GM23338 (cell line): ENCODE measurements around the gene SLF2. TPM values are rescaled to one million over a fixed set of nuclear protein-coding genes. Genes with fewer than 3 reads are reported as not detected.

Source experiments
- ATAC-seq: fragments of 200-7000 bp; cut with Tn5 transposase; 3 replicates; pipeline ENCODE4 v1.9.1; 2020
- DNase-seq: peaks from one replicate; pipeline ENCODE4 v3.0.0-alpha.2; 2015; ENCODE audit warnings: low spot score
- H2AFZ ChIP-seq: fragments of 200-600 bp; sonication (generic); 2 replicates; pipeline ENCODE4 v1.8.0; 2016; ENCODE audit warnings: antibody characterized with exemption, mild to moderate bottlenecking, moderate library complexity
- H3F3A ChIP-seq: fragments of 200-600 bp; sonication (generic); replicated peaks from 2 replicates; pipeline ENCODE4 v1.8.0; 2017; ENCODE audit warnings: antibody characterized with exemption, mixed run types, low read depth
- H3K27ac ChIP-seq: fragments of 200-600 bp; sonication (generic); 2 replicates; pipeline ENCODE4 v1.6.1; 2016; ENCODE audit warnings: low read depth
- H3K27me3 ChIP-seq: fragments of 200-600 bp; sonication (generic); 2 replicates; pipeline ENCODE4 v1.8.0; 2016; ENCODE audit warnings: mild to moderate bottlenecking, mixed run types, moderate library complexity; ENCODE audit not compliant: insufficient read depth
- H3K36me3 ChIP-seq: fragments of 200-600 bp; sonication (generic); 2 replicates; pipeline ENCODE4 v1.8.0; 2016; ENCODE audit warnings: mild to moderate bottlenecking; ENCODE audit not compliant: insufficient read depth
- H3K4me1 ChIP-seq: fragments of 200-600 bp; sonication (generic); 2 replicates; pipeline ENCODE4 v1.8.0; 2016; ENCODE audit warnings: mild to moderate bottlenecking, moderate library complexity; ENCODE audit not compliant: insufficient read depth
- H3K4me2 ChIP-seq: fragments of 200-600 bp; sonication (generic); 2 replicates; pipeline ENCODE4 v1.7.1; 2017; ENCODE audit warnings: mixed run types
- H3K4me3 ChIP-seq: fragments of 200-600 bp; sonication (generic); 2 replicates; pipeline ENCODE4 v1.6.1; 2016; ENCODE audit warnings: mixed run types
- H3K79me2 ChIP-seq: fragments of 200-600 bp; sonication (generic); replicated peaks from 2 replicates; pipeline ENCODE4 v1.8.0; 2017; ENCODE audit warnings: mild to moderate bottlenecking; ENCODE audit not compliant: insufficient read depth
- H3K9me2 ChIP-seq: fragments of 200-600 bp; sonication (generic); 2 replicates; pipeline ENCODE4 v1.8.0; 2017; ENCODE audit not compliant: insufficient read depth
- H4K20me1 ChIP-seq: fragments of 200-600 bp; sonication (generic); replicated peaks from 2 replicates; pipeline ENCODE4 v1.8.0; 2017; ENCODE audit warnings: mild to moderate bottlenecking; ENCODE audit not compliant: insufficient read depth
- H3K27ac Mint-ChIP-seq: 2 replicates; pipeline ENCODE4 v1.8.0; 2020; ENCODE audit warnings: inconsistent platforms, mild to moderate bottlenecking, moderate library complexity, mixed read lengths
- H3K27me3 Mint-ChIP-seq: 3 replicates; pipeline ENCODE4 v1.8.0; 2022; ENCODE audit warnings: low read depth, mild to moderate bottlenecking, moderate library complexity, mixed read lengths, inconsistent platforms; ENCODE audit not compliant: insufficient read depth, poor library complexity
- H3K36me3 Mint-ChIP-seq: 3 replicates; pipeline ENCODE4 v1.8.0; 2021; ENCODE audit warnings: low read depth, mild to moderate bottlenecking, inconsistent platforms, moderate library complexity, mixed read lengths
- H3K4me1 Mint-ChIP-seq: 3 replicates; pipeline ENCODE4 v1.8.0; 2020; ENCODE audit warnings: mild to moderate bottlenecking, inconsistent platforms, mixed read lengths
- H3K4me3 Mint-ChIP-seq: 3 replicates; pipeline ENCODE4 v1.8.0; 2021; ENCODE audit warnings: moderate library complexity, mild to moderate bottlenecking, inconsistent platforms, mixed read lengths
- H3K9me3 Mint-ChIP-seq: 3 replicates; pipeline ENCODE4 v1.8.0; 2020; ENCODE audit warnings: moderate library complexity, mild to moderate bottlenecking, inconsistent platforms, mixed read lengths
- CREB1 ChIP-seq: fragments of 250-450 bp; sonication (Bioruptor Pico); IDR thresholded peaks from 2 replicates; pipeline ENCODE4 v1.5.0; 2020; ENCODE audit warnings: low read depth, mild to moderate bottlenecking, moderate library complexity
- CTCF ChIP-seq, 2 experiments: fragments of 200-600 bp in 1 of 2; sonication (generic) in 1 of 2; conservative IDR thresholded peaks; 2 replicates each; pipeline versions ENCODE4 v1.5.1 to v1.6.1; 2016 to 2017; ENCODE audit warnings: antibody characterized with exemption in 2 of 2, low read depth in 2 of 2, mild to moderate bottlenecking in 2 of 2, moderate library complexity in 1 of 2
- EZH2 ChIP-seq: fragments of 200-600 bp; sonication (generic); IDR thresholded peaks from one replicate; pipeline ENCODE4 v1.8.0; 2017; ENCODE audit warnings: antibody characterized with exemption, mild to moderate bottlenecking, low read depth; ENCODE audit not compliant: unreplicated experiment
- EZH2phosphoT487 ChIP-seq: fragments of 200-600 bp; sonication (generic); IDR thresholded peaks from one replicate; pipeline ENCODE4 v1.8.1; 2018; ENCODE audit warnings: antibody characterized with exemption; ENCODE audit not compliant: unreplicated experiment
- JUNB ChIP-seq: IDR thresholded peaks from one replicate; pipeline ENCODE4 v1.6.1; 2016; ENCODE audit warnings: antibody characterized with exemption; ENCODE audit not compliant: unreplicated experiment
- NANOG ChIP-seq: IDR thresholded peaks from 2 replicates; pipeline ENCODE4 v1.6.1; 2016; ENCODE audit warnings: antibody characterized with exemption, borderline replicate concordance
- POLR2AphosphoS5 ChIP-seq: IDR thresholded peaks from 2 replicates; pipeline ENCODE4 v1.6.1; 2016; ENCODE audit warnings: antibody characterized with exemption, low read depth
- STAT1 ChIP-seq: IDR thresholded peaks from one replicate; pipeline ENCODE4 v1.6.1; 2016; ENCODE audit warnings: antibody characterized with exemption; ENCODE audit not compliant: unreplicated experiment
- ZNF114 ChIP-seq: fragments of 250-450 bp; sonication (Bioruptor Pico); IDR thresholded peaks from 2 replicates; pipeline ENCODE4 v1.5.0; 2020; ENCODE audit warnings: mild to moderate bottlenecking, moderate library complexity
- ZNF331 ChIP-seq: fragments of 250-450 bp; sonication (Bioruptor Pico); IDR thresholded peaks from 2 replicates; pipeline ENCODE4 v1.5.0; 2020; ENCODE audit warnings: low read depth, mild to moderate bottlenecking, moderate library complexity
- polyA plus RNA-seq: library from polyadenylated mRNA; unstranded; fragments of >200 nt; fragmentation: Nextera tagmentation; extraction: Ambion mirVana; gene quantifications from 2 replicates; pipeline ENCODE4 v1.2.1, GENCODE V29; 2016
- total RNA-seq: library from RNA; depleted of rRNA; stranded (reverse); fragments of >200 nt; shearing (Covaris generic); gene quantifications from 2 replicates; pipeline ENCODE4 v1.2.3, GENCODE V29; 2014
- TF ChIP-seq, protein P1 (sequence below): IDR thresholded peaks from one replicate; pipeline ENCODE4 v1.6.1; 2018; ENCODE audit warnings: antibody characterized with exemption; ENCODE audit not compliant: unreplicated experiment
- TF ChIP-seq, protein P2 (sequence below): IDR thresholded peaks from 2 replicates; pipeline ENCODE4 v1.6.1; 2016; ENCODE audit warnings: antibody characterized with exemption

SLF2 gene
- total and polyA plus RNA-seq, 2 experiments from 2014 or later = 13.6 to 22.1 TPM

GRCh38 chr10:100907773-100908363 is 4.9 kb upstream of the SLF2 start:
- no peak for TF ChIP-seq EZH2phosphoT487
- TF ChIP-seq POLR2AphosphoS5 = no peak
- TF ChIP-seq NANOG = no peak
- no peak for TF ChIP-seq EZH2
- TF ChIP-seq CTCF (conservative IDR thresholded peaks at IDR 0.05; ENCODE audit: low read depth in 2 of 2) = no peak
- TF ChIP-seq JUNB = no peak
- no peak for TF ChIP-seq ZNF114 (CRISPR knock-in tag)
- TF ChIP-seq STAT1 = no peak
- TF ChIP-seq, protein P1, sequence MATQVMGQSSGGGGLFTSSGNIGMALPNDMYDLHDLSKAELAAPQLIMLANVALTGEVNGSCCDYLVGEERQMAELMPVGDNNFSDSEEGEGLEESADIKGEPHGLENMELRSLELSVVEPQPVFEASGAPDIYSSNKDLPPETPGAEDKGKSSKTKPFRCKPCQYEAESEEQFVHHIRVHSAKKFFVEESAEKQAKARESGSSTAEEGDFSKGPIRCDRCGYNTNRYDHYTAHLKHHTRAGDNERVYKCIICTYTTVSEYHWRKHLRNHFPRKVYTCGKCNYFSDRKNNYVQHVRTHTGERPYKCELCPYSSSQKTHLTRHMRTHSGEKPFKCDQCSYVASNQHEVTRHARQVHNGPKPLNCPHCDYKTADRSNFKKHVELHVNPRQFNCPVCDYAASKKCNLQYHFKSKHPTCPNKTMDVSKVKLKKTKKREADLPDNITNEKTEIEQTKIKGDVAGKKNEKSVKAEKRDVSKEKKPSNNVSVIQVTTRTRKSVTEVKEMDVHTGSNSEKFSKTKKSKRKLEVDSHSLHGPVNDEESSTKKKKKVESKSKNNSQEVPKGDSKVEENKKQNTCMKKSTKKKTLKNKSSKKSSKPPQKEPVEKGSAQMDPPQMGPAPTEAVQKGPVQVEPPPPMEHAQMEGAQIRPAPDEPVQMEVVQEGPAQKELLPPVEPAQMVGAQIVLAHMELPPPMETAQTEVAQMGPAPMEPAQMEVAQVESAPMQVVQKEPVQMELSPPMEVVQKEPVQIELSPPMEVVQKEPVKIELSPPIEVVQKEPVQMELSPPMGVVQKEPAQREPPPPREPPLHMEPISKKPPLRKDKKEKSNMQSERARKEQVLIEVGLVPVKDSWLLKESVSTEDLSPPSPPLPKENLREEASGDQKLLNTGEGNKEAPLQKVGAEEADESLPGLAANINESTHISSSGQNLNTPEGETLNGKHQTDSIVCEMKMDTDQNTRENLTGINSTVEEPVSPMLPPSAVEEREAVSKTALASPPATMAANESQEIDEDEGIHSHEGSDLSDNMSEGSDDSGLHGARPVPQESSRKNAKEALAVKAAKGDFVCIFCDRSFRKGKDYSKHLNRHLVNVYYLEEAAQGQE = no peak
- TF ChIP-seq ZNF331 (CRISPR knock-in tag) = no peak
- Mint-ChIP-seq H3K27ac (no peak overlapping the region), H3K27me3 (peaks cover 6% of the 10 kb centered on the region), H3K4me1 (peaks cover 15% of the 10 kb centered on the region), H3K9me3 (no peaks in the 10 kb centered on the region), H3K36me3 (no peaks in the 10 kb centered on the region), H3K4me3 (no peak overlapping the region)
- ATAC-seq (no peak), DNase-seq (no peak)
- H3K4me1 ChIP-seq = peaks cover 19% of the 10 kb centered on the region
- H4K20me1 ChIP-seq = no peaks in the 10 kb centered on the region
- H3K27me3 ChIP-seq = no peaks in the 10 kb centered on the region; the same call in 1 of the 2 replicates
- no peak overlapping the region for H2AFZ ChIP-seq
- no peak overlapping the region for H3K27ac ChIP-seq
- H3F3A ChIP-seq = no peaks in the 10 kb centered on the region
- no peak overlapping the region for H3K4me2 ChIP-seq
- no peaks in the 10 kb centered on the region for H3K36me3 ChIP-seq
- no peak overlapping the region for H3K4me3 ChIP-seq
- no peaks in the 10 kb centered on the region for H3K79me2 ChIP-seq
- H3K9me2 ChIP-seq = no peaks in the 10 kb centered on the region

DNA sequence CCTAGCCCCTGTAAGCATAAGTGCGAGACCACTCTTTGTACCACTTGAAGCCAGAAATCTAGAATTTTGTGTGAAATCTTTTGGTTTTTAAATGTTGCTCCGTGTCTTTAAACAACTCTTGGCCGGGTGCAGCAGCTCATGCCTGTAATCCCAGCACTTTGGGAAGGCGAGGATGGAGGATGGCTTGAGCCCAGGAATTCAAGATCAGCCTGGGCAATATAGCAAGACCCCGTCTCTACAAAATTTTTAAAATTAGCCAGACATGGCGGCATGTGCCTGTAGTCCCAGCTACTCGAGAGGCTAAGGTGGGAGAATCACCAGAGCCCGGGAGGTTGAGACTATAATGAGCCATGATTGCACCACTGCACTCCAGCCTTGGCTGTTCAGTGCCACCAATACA is 4.4 kb upstream of the SLF2 start:
- no peak overlapping the region for H3K27ac ChIP-seq
- Mint-ChIP-seq H3K36me3 (no peaks in the 10 kb centered on the region), H3K27me3 (peaks cover 8% of the 10 kb centered on the region), H3K27ac (no peak overlapping the region), H3K4me1 (peaks cover 17% of the 10 kb centered on the region), H3K4me3 (no peak overlapping the region), H3K9me3 (no peaks in the 10 kb centered on the region)
- H3K4me3 ChIP-seq = no peak overlapping the region
- no peaks in the 10 kb centered on the region for H3K36me3 ChIP-seq
- DNase-seq = no peak
- H4K20me1 ChIP-seq = peaks cover 1% of the 10 kb centered on the region
- H3K4me1 ChIP-seq = peaks cover 19% of the 10 kb centered on the region
- no peaks in the 10 kb centered on the region for H3F3A ChIP-seq
- H2AFZ ChIP-seq = no peak overlapping the region
- no peak overlapping the region for H3K4me2 ChIP-seq
- no peaks in the 10 kb centered on the region; the same call in 1 of the 2 replicates for H3K27me3 ChIP-seq
- no peak for ATAC-seq
- peaks cover 2% of the 10 kb centered on the region for H3K79me2 ChIP-seq
- no peaks in the 10 kb centered on the region for H3K9me2 ChIP-seq
- no peak for TF ChIP-seq JUNB
- TF ChIP-seq CREB1 = no peak
- no peak for TF ChIP-seq ZNF114 (CRISPR knock-in tag)
- TF ChIP-seq EZH2 = no peak
- TF ChIP-seq STAT1 = no peak
- TF ChIP-seq, protein P1 = no peak
- no peak for TF ChIP-seq POLR2AphosphoS5
- TF ChIP-seq, protein P2, sequence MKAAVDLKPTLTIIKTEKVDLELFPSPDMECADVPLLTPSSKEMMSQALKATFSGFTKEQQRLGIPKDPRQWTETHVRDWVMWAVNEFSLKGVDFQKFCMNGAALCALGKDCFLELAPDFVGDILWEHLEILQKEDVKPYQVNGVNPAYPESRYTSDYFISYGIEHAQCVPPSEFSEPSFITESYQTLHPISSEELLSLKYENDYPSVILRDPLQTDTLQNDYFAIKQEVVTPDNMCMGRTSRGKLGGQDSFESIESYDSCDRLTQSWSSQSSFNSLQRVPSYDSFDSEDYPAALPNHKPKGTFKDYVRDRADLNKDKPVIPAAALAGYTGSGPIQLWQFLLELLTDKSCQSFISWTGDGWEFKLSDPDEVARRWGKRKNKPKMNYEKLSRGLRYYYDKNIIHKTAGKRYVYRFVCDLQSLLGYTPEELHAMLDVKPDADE = no peak
- TF ChIP-seq EZH2phosphoT487 = no peak
